ENCODE results near the gene FSD1L.

The FSD1L gene

DNA sequence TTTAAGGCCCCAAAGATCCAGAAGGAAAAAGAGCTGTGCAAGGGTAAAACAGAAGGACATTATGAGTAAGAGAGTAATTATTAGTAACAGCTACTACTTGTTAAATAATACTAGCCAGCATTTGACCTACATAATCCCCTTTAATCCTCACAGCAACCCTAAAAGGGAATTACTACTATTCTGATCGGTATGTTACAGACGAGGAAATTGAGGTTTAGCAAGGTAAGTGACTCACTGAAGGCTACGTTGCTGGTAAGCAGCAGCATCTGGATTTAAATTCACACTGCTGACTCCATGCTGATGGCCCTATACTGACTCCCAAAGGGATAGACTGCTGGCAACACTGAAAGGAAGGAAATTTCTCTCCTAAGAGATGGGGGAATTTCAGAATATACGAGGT, 3.7 kb upstream of the FSD1L start:
- TF ChIP-seq, protein P1, sequence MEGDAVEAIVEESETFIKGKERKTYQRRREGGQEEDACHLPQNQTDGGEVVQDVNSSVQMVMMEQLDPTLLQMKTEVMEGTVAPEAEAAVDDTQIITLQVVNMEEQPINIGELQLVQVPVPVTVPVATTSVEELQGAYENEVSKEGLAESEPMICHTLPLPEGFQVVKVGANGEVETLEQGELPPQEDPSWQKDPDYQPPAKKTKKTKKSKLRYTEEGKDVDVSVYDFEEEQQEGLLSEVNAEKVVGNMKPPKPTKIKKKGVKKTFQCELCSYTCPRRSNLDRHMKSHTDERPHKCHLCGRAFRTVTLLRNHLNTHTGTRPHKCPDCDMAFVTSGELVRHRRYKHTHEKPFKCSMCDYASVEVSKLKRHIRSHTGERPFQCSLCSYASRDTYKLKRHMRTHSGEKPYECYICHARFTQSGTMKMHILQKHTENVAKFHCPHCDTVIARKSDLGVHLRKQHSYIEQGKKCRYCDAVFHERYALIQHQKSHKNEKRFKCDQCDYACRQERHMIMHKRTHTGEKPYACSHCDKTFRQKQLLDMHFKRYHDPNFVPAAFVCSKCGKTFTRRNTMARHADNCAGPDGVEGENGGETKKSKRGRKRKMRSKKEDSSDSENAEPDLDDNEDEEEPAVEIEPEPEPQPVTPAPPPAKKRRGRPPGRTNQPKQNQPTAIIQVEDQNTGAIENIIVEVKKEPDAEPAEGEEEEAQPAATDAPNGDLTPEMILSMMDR (IDR thresholded peaks at IDR 0.05; ENCODE audit: low read depth, low read length, missing control alignments): no peak
- H3K4me3 ChIP-seq (ENCODE audit: low read depth, low read length): no peak overlapping the region
- no peak for DNase-seq (ENCODE audit: low read depth)

DNA sequence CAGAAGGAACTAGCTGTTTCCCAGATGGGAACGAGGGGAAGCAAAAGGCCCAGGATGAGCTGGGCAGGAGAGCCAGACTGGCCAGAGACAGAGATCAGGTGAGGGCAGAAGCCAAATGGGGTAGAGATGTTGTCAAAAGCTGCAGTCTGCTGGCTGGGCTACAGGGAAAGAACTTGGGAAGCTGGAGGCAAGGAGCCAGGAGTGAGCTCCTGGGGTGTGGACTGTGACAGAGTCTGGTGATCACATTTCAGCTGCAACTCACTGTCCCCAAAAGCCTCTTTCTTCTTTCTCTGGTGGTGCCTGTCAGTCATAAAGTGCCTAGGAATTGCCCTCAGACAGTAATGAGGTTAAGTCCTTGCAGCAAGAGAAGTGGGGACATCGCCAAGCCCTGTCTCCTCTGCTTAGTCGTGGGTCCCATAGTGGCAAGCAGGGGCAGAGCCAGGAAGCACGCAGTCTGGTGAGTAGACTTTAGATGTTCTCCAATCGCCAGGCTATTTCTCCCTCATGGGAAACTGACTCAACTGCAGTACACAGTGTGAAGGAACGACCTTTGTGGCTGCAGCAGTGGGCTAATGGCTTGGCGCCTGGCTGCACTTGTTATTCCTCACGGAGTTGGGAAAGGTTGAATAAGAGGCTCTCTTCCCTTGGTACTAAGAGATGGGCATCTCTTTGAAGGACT, 2.5 kb upstream of the FSD1L start:
- TF ChIP-seq, protein P1 (IDR thresholded peaks at IDR 0.05; ENCODE audit: low read depth, low read length, missing control alignments): no peak
- no peak overlapping the region for H3K4me3 ChIP-seq (ENCODE audit: low read depth, low read length)
- no peak for DNase-seq (ENCODE audit: low read depth)

DNA sequence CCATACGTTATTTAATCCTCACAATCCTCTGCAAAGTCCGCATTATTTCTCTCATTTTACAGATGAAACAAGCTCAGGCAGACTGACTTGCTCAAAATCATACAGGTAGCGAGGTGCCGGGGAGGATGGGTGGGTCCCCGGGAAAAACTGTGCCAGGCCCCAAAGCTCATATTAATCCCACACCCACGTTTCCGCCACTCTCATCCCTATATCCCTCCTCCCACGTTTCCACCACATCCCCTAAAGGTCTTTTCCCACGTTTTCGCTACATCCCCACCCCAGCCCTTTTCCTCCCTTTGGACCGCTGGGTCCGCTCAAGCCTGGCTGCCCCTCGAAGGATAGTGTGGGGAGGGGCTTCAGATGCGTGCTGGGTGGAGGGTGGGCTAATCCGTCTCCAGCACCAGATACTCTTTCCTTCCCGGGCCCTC, 434 bp upstream of the FSD1L start:
- DNase-seq (ENCODE audit: low read depth): no peak
- peak overlapping the region; percentile 67 for H3K4me3 ChIP-seq (ENCODE audit: low read depth, low read length)
- TF ChIP-seq, protein P1 (IDR thresholded peaks at IDR 0.05; ENCODE audit: low read depth, low read length, missing control alignments): no peak

DNA sequence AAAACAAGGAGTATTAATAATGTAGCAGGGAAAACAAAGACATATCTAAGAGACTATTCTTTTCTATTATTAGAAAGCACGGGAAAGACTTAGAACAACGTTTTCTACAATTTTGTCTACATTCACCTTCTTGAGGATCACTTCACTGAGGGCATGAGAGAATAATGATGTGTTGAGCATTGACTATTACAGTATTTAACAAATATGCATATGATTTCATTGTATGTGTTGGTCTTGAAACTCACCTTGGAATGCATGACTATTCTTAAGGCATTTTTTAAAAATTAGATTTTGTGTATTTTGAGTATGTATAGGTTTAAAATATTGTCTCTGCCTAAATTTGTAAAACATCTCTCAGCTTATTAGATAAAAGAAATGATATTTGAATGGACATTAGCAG, 1.2 kb downstream of the FSD1L start:
- DNase-seq (ENCODE audit: low read depth): no peak
- TF ChIP-seq, protein P1 (IDR thresholded peaks at IDR 0.05; ENCODE audit: low read depth, low read length, missing control alignments): no peak
- no peak overlapping the region; the same call in 1 of the 2 replicates for H3K4me3 ChIP-seq (ENCODE audit: low read depth, low read length)

DNA sequence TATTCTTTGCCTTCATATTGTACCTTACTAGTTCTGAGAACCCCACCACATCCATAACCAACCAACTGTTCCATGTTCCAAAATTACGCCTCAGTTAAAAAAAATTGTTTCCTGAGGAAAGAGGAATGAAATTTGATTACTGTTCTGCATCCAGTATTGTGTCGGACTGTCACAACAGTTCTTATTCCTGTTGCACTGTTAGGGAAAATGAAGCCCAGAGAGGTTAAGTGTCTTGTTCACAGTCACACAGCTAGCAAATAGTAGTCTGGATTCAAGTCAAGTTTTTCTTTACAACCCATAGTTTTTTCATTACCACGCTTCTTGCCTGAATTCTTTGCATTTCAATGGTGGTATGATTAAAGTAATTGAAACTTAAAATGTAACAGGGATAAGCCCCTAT, 4.4 kb downstream of the FSD1L start:
- no peak for DNase-seq (ENCODE audit: low read depth)
- TF ChIP-seq, protein P1 (IDR thresholded peaks at IDR 0.05; ENCODE audit: low read depth, low read length, missing control alignments): no peak
- no peak overlapping the region for H3K4me3 ChIP-seq (ENCODE audit: low read depth, low read length)

DNA sequence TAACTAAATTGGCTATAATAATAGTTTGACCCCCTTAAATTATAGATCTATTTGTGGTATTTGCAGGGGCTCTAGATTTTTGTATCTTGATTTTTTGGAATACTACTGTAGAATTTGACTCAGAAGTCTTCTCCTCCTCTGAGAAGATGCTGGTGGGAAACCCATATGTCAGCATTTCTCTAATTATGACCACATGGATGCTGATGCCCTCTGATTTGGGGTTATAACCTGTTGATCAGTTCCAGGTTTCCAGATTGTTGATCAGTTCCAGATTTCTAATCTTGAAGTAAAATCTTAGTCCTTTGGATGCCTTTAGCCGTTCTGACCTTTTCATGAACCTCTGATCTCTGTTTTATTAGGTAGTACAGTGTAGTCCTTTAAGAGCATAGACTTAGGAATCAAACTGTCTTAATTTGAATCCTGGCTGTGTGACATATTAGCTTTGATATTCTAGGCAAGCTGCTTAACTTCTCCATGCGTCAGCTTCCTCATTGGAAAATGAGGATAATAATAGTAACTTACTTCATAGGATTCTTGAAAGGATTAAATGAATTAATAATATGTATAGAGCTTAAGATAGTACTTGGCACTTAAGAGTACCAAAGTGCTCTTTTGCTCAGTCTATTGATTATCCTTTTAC, 8.1 kb downstream of the FSD1L start:
- no peak for DNase-seq (ENCODE audit: low read depth)
- TF ChIP-seq, protein P1 (IDR thresholded peaks at IDR 0.05; ENCODE audit: low read depth, low read length, missing control alignments): no peak
- H3K4me3 ChIP-seq (ENCODE audit: low read depth, low read length): no peak overlapping the region

Data from GM12864 (cell line).